Measurements from ENCODE around the gene SRP72.
"Not testable (repeated sequence)": the region's sequence is repeated elsewhere in the genome, so short reads cannot be mapped to it uniquely, and the experiment has no call there.

Gene SRP72

DNA sequence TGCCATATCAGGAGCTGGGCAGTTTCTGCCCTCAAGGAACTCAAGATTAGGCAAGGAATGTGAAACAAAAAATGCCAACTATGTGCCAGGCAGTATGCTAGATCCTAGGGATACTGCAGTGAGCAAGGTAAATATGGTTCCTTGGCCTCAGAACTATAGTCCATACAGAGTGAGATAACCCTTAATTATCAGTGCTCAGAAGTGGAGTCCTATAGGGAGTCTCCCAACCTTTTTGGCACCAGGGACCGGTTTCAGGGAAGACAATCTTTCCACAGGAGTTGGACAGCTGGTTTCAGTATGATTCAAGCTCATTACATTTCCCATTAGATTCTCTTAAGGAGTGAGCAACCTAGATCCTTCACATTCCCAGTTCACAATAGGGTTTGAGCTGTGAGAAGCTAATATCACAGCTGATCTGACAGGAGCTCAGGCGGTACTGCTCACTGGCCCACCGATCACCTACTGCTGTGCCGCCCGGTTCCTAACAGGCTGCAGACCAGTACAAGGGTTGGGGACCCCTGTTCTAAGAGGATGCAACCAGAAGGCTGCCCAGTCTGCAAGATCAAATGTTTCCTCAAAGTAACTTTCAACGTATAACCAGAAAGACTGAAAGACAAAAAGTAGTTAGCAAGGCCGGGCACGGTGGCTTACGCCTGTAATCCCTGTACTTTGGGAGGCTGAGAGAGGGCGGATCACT is 1.7 kb upstream of the SRP72 start:
- H3K27ac ChIP-seq (ENCODE audit: low read length), result no peak overlapping the region
- no peaks in the 10 kb centered on the region for H3K27me3 ChIP-seq (ENCODE audit: control insufficient read depth in 1 of 2, insufficient read depth in 2 of 2, low read length in 2 of 2)
- no peaks in the 10 kb centered on the region for H3K9me3 ChIP-seq (ENCODE audit: control insufficient read depth in 2 of 2, low read length in 2 of 2)
- H3K4me1 ChIP-seq (ENCODE audit: control insufficient read depth, insufficient read depth, low read length), result peaks cover 17% of the 10 kb centered on the region
- no peak overlapping the region for H3K9ac ChIP-seq (ENCODE audit: low read length in 2 of 2)
- H3K4me3 ChIP-seq (ENCODE audit: low read length in 2 of 2), result peak overlapping the region; percentile 72 to 98
- peaks cover 2 to 10% of the 10 kb centered on the region in 2 donors for H3K36me3 ChIP-seq (ENCODE audit: control insufficient read depth in 2 of 2, insufficient read depth in 2 of 2, low read length in 2 of 2)

DNA sequence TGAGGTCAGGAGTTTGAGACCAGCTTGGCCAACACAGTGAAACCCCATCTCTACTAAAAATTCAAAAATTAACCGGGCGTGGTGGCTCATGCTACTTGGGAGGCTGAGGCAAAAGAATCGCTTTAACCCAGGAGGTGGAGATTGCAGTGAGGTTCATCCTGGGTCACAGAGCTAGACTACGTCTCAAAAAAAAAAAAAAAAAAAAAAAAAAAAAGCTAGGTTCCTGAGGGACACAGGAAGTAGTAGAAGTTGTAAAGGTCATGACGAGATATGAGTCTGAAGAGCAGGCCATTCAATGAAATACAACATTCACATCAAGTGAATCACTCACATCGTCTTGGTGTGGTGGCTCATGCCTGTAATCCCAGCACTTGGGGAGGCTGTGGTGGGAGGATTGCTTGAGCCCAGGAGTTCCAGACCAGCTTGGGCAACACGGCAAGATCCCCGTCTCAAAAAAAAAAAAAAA is 1.1 kb upstream of the SRP72 start:
- H3K9ac ChIP-seq (ENCODE audit: low read length in 2 of 2), result peak overlapping the region; percentile 96 to 97
- peaks cover 17% of the 10 kb centered on the region for H3K4me1 ChIP-seq (ENCODE audit: control insufficient read depth, insufficient read depth, low read length)

DNA sequence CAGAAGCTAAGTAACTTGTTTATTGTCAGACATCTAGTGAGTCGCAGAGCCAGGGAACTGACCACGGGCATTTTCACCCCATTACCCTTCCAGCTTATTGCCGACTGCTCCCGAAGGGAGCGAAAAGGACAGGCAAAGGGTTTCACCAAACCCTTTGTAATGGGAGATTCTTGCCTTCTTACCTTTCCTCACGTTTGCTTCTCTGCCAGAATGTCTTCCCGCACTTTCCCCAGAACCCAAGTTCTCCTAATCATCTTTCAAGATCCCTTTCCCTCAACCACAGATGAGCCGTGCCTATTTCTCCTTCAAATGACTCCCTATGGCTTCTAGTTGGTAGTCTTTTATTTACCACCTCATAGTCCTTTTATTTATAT is 520 bp upstream of the SRP72 start:
- peaks cover 8 to 15% of the 10 kb centered on the region in 2 donors for H3K36me3 ChIP-seq (ENCODE audit: control insufficient read depth in 2 of 2, insufficient read depth in 2 of 2, low read length in 2 of 2)
- H3K4me1 ChIP-seq (ENCODE audit: control insufficient read depth, insufficient read depth, low read length), result peaks cover 17% of the 10 kb centered on the region
- H3K4me3 ChIP-seq (ENCODE audit: low read length in 2 of 2), result peak overlapping the region; percentile 98 to 100
- peak overlapping the region; percentile 80 for H3K27ac ChIP-seq (ENCODE audit: low read length)
- no peaks in the 10 kb centered on the region for H3K27me3 ChIP-seq (ENCODE audit: control insufficient read depth in 1 of 2, insufficient read depth in 2 of 2, low read length in 2 of 2)
- peak overlapping the region; percentile 96 to 97 for H3K9ac ChIP-seq (ENCODE audit: low read length in 2 of 2)
- no peaks in the 10 kb centered on the region for H3K9me3 ChIP-seq (ENCODE audit: control insufficient read depth in 2 of 2, low read length in 2 of 2)

More for the DNA sequence above, 1.1 kb upstream of the SRP72 start:
- Histone ChIP-seq H3K4me3 (ENCODE audit: low read length in 2 of 2) (peak overlapping the region; percentile 98 to 100), H3K36me3 (ENCODE audit: control insufficient read depth in 2 of 2, insufficient read depth in 2 of 2, low read length in 2 of 2) (peaks cover 3 to 13% of the 10 kb centered on the region in 2 donors)
- H3K9me3 ChIP-seq (ENCODE audit: control insufficient read depth in 2 of 2, low read length in 2 of 2); H3K27ac ChIP-seq (ENCODE audit: low read length); H3K27me3 ChIP-seq (ENCODE audit: control insufficient read depth in 1 of 2, insufficient read depth in 2 of 2, low read length in 2 of 2): not testable (repeated sequence)

- H3K27ac ChIP-seq (ENCODE audit: low read length), result peak overlapping the region; percentile 80
- no peaks in the 10 kb centered on the region for H3K27me3 ChIP-seq (ENCODE audit: control insufficient read depth in 1 of 2, insufficient read depth in 2 of 2, low read length in 2 of 2)
These were observed 643 bp downstream of the SRP72 start for GRCh38 chr4:56468097-56468422.

DNA sequence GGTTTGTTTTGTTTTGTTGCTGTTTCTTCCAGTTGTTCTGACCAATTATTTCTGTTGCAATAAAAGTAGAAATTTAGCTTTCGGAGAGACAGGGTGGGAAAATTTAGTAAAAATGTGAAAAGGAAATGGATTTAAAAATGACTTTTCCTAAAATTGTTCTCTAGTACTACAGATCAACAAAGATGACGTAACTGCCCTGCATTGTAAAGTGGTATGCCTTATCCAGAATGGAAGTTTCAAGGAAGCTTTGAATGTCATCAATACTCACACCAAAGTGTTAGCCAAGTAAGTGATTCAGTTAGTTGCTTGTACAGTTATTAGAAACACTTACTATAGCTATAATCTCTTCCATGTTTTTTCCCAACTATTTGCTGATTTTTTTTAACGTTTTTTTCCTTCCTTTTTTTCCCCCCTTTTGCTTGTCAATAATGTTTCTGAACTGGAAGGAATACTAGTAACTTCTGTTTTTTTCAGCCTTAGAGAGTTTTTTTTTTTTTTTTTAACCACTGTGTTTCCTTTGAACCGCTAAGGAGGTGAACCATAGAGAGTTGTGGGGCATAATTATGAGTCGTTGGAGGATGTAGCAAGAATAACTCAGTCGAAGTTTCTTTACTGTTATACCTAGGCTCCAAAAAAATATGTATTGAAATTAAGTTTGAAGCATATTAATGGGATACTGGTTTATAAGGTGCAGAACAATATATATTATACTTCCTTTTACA is 2.2 kb downstream of the SRP72 start:
- peaks cover 23 to 30% of the 10 kb centered on the region in 2 donors for H3K36me3 ChIP-seq (ENCODE audit: control insufficient read depth in 2 of 2, insufficient read depth in 2 of 2, low read length in 2 of 2)
- no peak overlapping the region for H3K9ac ChIP-seq (ENCODE audit: low read length in 2 of 2)
- H3K9me3 ChIP-seq (ENCODE audit: control insufficient read depth in 2 of 2, low read length in 2 of 2), result no peaks in the 10 kb centered on the region
- H3K27ac ChIP-seq (ENCODE audit: low read length), result no peak overlapping the region
- peaks cover 13% of the 10 kb centered on the region for H3K4me1 ChIP-seq (ENCODE audit: control insufficient read depth, insufficient read depth, low read length)
- no peak overlapping the region for H3K4me3 ChIP-seq (ENCODE audit: low read length in 2 of 2)
- H3K27me3 ChIP-seq (ENCODE audit: control insufficient read depth in 1 of 2, insufficient read depth in 2 of 2, low read length in 2 of 2), result no peaks in the 10 kb centered on the region

More at GRCh38 chr4:56468097-56468422, 643 bp downstream of the SRP72 start:
- H3K9ac ChIP-seq (ENCODE audit: low read length in 2 of 2), result peak overlapping the region; percentile 96 to 97
- H3K9me3 ChIP-seq (ENCODE audit: control insufficient read depth in 2 of 2, low read length in 2 of 2), result no peaks in the 10 kb centered on the region
- H3K36me3 ChIP-seq (ENCODE audit: control insufficient read depth in 2 of 2, insufficient read depth in 2 of 2, low read length in 2 of 2), result peaks cover 15 to 20% of the 10 kb centered on the region in 2 donors
- peak overlapping the region; percentile 98 to 100 for H3K4me3 ChIP-seq (ENCODE audit: low read length in 2 of 2)
- H3K4me1 ChIP-seq (ENCODE audit: control insufficient read depth, insufficient read depth, low read length), result peaks cover 17% of the 10 kb centered on the region

- H3K4me1 ChIP-seq (ENCODE audit: control insufficient read depth, insufficient read depth, low read length), result no peaks in the 10 kb centered on the region
- no peak overlapping the region for H3K4me3 ChIP-seq (ENCODE audit: low read length in 2 of 2)
- H3K36me3 ChIP-seq (ENCODE audit: control insufficient read depth in 2 of 2, insufficient read depth in 2 of 2, low read length in 2 of 2), result peaks cover 36 to 51% of the 10 kb centered on the region in 2 donors
- H3K9me3 ChIP-seq (ENCODE audit: control insufficient read depth in 2 of 2, low read length in 2 of 2), result no peaks in the 10 kb centered on the region
- no peak overlapping the region for H3K9ac ChIP-seq (ENCODE audit: low read length in 2 of 2)
- H3K27me3 ChIP-seq (ENCODE audit: control insufficient read depth in 1 of 2, insufficient read depth in 2 of 2, low read length in 2 of 2), result no peaks in the 10 kb centered on the region
- H3K27ac ChIP-seq (ENCODE audit: low read length), result no peak overlapping the region
These were observed 8.5 kb downstream of the SRP72 start for GRCh38 chr4:56475917-56476316.

DNA sequence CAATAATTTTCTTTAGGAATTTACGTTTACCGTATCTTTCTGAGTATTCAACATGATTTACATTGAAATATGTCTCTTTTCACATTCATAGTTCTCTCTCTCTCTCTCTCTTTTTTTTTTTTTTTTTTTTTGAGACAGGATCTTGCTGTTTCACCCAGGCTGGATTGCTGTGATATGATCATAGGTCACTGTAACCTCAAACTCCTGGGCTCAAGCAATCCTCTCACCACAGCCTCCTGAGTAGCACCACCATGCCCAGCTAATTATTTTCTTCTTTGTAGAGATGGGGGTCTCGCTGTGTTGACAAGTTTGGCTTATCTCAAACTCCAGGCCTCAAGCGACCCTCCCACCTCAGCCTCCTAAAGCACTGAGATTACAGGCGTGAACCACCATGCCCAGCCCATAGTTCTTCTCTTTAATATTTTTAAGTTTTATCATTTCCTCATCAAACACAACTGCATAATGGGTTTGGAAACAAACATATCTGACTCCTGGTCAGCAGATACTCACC is 9.8 kb downstream of the SRP72 start:
- no peaks in the 10 kb centered on the region for H3K9me3 ChIP-seq (ENCODE audit: control insufficient read depth in 2 of 2, low read length in 2 of 2)
- peaks cover 29 to 42% of the 10 kb centered on the region in 2 donors for H3K36me3 ChIP-seq (ENCODE audit: control insufficient read depth in 2 of 2, insufficient read depth in 2 of 2, low read length in 2 of 2)
- H3K27me3 ChIP-seq (ENCODE audit: control insufficient read depth in 1 of 2, insufficient read depth in 2 of 2, low read length in 2 of 2), result no peaks in the 10 kb centered on the region
- H3K9ac ChIP-seq (ENCODE audit: low read length in 2 of 2), result no peak overlapping the region
- H3K27ac ChIP-seq (ENCODE audit: low read length), result no peak overlapping the region
- H3K4me3 ChIP-seq (ENCODE audit: low read length in 2 of 2), result no peak overlapping the region
- H3K4me1 ChIP-seq (ENCODE audit: control insufficient read depth, insufficient read depth, low read length), result no peaks in the 10 kb centered on the region

DNA sequence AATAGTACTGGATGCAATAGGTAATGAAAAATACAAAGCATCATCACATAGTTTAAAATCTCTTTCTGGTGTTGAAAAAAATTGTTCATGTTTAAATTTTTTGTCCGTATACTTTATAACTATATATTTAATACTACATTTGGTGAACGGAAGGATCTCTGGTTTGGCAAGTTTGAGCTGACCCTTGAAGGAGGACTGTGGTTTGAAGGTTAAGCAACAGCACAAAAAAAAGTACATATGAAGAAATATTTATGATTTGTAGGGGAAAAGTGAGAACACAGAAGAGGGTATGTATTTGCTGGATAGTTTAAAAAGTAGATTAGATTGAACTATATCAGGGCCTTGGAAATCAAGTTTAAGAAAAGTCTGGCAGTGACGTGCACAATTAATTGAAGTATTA is 13.3 kb downstream of the SRP72 start:
- peaks cover 15 to 32% of the 10 kb centered on the region in 2 donors for H3K36me3 ChIP-seq (ENCODE audit: control insufficient read depth in 2 of 2, insufficient read depth in 2 of 2, low read length in 2 of 2)
- H3K9ac ChIP-seq (ENCODE audit: low read length in 2 of 2), result no peak overlapping the region
- H3K27me3 ChIP-seq (ENCODE audit: control insufficient read depth in 1 of 2, insufficient read depth in 2 of 2, low read length in 2 of 2), result no peaks in the 10 kb centered on the region
- H3K9me3 ChIP-seq (ENCODE audit: control insufficient read depth in 2 of 2, low read length in 2 of 2), result no peaks in the 10 kb centered on the region
- H3K27ac ChIP-seq (ENCODE audit: low read length), result no peak overlapping the region
- no peaks in the 10 kb centered on the region for H3K4me1 ChIP-seq (ENCODE audit: control insufficient read depth, insufficient read depth, low read length)
- H3K4me3 ChIP-seq (ENCODE audit: low read length in 2 of 2), result no peak overlapping the region

GRCh38 chr4:56496241-56496640 is 28.8 kb downstream of the SRP72 start:
- Histone ChIP-seq H3K4me3 (ENCODE audit: low read length in 2 of 2) (no peak overlapping the region), H3K27me3 (ENCODE audit: control insufficient read depth in 1 of 2, insufficient read depth in 2 of 2, low read length in 2 of 2) (no peaks in the 10 kb centered on the region), H3K9ac (ENCODE audit: low read length in 2 of 2) (no peak overlapping the region), H3K27ac (ENCODE audit: low read length) (no peak overlapping the region), H3K9me3 (ENCODE audit: control insufficient read depth in 2 of 2, low read length in 2 of 2) (no peaks in the 10 kb centered on the region), H3K36me3 (ENCODE audit: control insufficient read depth in 2 of 2, insufficient read depth in 2 of 2, low read length in 2 of 2) (peaks cover 11 to 14% of the 10 kb centered on the region in 2 donors), H3K4me1 (ENCODE audit: control insufficient read depth, insufficient read depth, low read length) (no peaks in the 10 kb centered on the region)

GRCh38 chr4:56505269-56506130 is 38.1 kb downstream of the SRP72 start, which contains the start of gene ARL9:
ARL9 (plus strand) TSS chr4:56505791; CDS start chr4:56505863, 72 bp downstream.
- H3K36me3 ChIP-seq (ENCODE audit: control insufficient read depth in 2 of 2, insufficient read depth in 2 of 2, low read length in 2 of 2), result peaks cover 6 to 7% of the 10 kb centered on the region in 2 donors
- H3K4me1 ChIP-seq (ENCODE audit: control insufficient read depth, insufficient read depth, low read length), result peaks cover 10% of the 10 kb centered on the region
- H3K9me3 ChIP-seq (ENCODE audit: control insufficient read depth in 2 of 2, low read length in 2 of 2), result no peaks in the 10 kb centered on the region
- H3K27ac ChIP-seq (ENCODE audit: low read length), result peak within 1 kb of the TSS; percentile 53
- H3K9ac ChIP-seq (ENCODE audit: low read length in 2 of 2), result peak within 1 kb of the TSS; percentile 60 to 77
- peak within 1 kb of the TSS; percentile 84 to 91 for H3K4me3 ChIP-seq (ENCODE audit: low read length in 2 of 2)
- H3K27me3 ChIP-seq (ENCODE audit: control insufficient read depth in 1 of 2, insufficient read depth in 2 of 2, low read length in 2 of 2), result no peaks in the 10 kb centered on the region

Data from stomach smooth muscle (tissue), 2 donors.